ENCODE results near the gene HK3.

GRCh38 chr5:176855598-176855997 is 43.5 kb downstream of the HK3 start:
- no peak for TF ChIP-seq CTCF (IDR thresholded peaks at IDR 0.05)
- no peak for TF ChIP-seq POLR2A (IDR thresholded peaks at IDR 0.05)

Measured in body of pancreas (tissue), 4 donors.